Pancreas (tissue), 10 donors: ENCODE data around the gene POLR2L. TPM values are rescaled to one million over a fixed set of nuclear protein-coding genes. Genes with fewer than 3 reads are reported as not detected.

ENCODE experiments used
- ATAC-seq, 4 donors: fragments of 200-7000 bp; cut with Tn5 transposase; one replicate each; pipeline versions ENCODE4 v1.8.0 to v1.9.1; 2020; ENCODE audit warnings: mild to moderate bottlenecking in 4 of 4, moderate library complexity in 4 of 4
- DNase-seq, 6 donors: peaks; one replicate each; pipeline ENCODE4 v3.0.0-alpha.2; 2020
- FAIRE-seq: peaks from 2 replicates; lab custom pipeline; 2012; peaks lifted over from hg19 to GRCh38; lab: Jason Lieb, UNC
- H3K27ac ChIP-seq, 4 donors: fragments of 200-600 bp; sonication (generic); 1 replicate in 3 of 4; 2 replicates in 1 of 4; pipeline versions ENCODE4 v1.5.0 to v1.8.0; 2020
- H3K27me3 ChIP-seq, 4 donors: fragments of 200-600 bp; one replicate each; pipeline ENCODE4 v1.8.0; 2021
- H3K36me3 ChIP-seq, 3 donors: fragments of 200-600 bp; sonication (generic) in 1 of 3; one replicate each; pipeline versions ENCODE4 v1.5.0 to v1.8.0; 2020 to 2021
- H3K4me1 ChIP-seq, 3 donors: fragments of 200-600 bp; one replicate each; pipeline ENCODE4 v1.8.0; 2021
- H3K4me3 ChIP-seq, 4 donors: fragments of 200-600 bp; sonication (generic) in 2 of 4; one replicate each; pipeline versions ENCODE4 v1.5.0 to v1.8.0; 2020 to 2021
- H3K9me3 ChIP-seq, 4 donors: fragments of 200-600 bp; one replicate each; pipeline ENCODE4 v1.8.0; 2021
- WGBS, 2 donors: extraction: QIAGEN DNeasy Blood & Tissue Kit; methylation state at CpG; one replicate each; pipeline ENCODE4 v1.1.7; 2013; 5-methylcytosine and 5-hydroxymethylcytosine counted together
- intact Hi-C, 3 donors: fragments of 100-400 bp; cut with DNase I; formaldehyde crosslinking; loops; one replicate each; pipeline versions ENCODE4 v1.11.1 to v1.14.2; 2022
- polyA plus RNA-seq, 2 donors: library from polyadenylated mRNA; stranded (reverse); fragments of 200-250 nt; gene quantifications; one replicate each; pipeline ENCODE4 v1.2.3, GENCODE V29; 2013
- total RNA-seq, 6 donors: library from RNA; stranded (reverse); fragmentation: NEBNext Ultra II Directional in 4 of 6; extraction: Animal tissue kit (Norgen Biotek cat#: 25700) in 4 of 6; gene quantifications; one replicate each; pipeline versions ENCODE4 v1.2.1 to v1.2.4, GENCODE V29; 2021 to 2023
- TF ChIP-seq, protein P1 (sequence below), 4 donors: fragments of 200-600 bp; sonication (generic) in 3 of 4; IDR thresholded peaks; one replicate each; pipeline versions ENCODE4 v1.5.0 to v1.8.0; 2021; ENCODE audit warnings: antibody characterized with exemption in 4 of 4
- donor health status: healthy with polysubstance abuse.
- donor health status: DM: no; HTN: no; CAD: no; lungs with moderate emphysema.
- donor health status: DM: no; HTN: no; CAD: no.
- donor health status: control.
- donor health status: control.
- donor health status: Bipolar disorder and iron deficiency.
- donor health status: DM: yes; HTN: yes; CAD: no.
- donor health status: DM: no; HTN: no; CAD: no.
- donor health status: DM: no; HTN: no; CAD: no.
- donor health status: DM: yes; HTN: yes; CAD: no.

The POLR2L gene
- total and polyA plus RNA-seq, 8 donors = 62.9 to 110 (median 68.9) TPM

DNA sequence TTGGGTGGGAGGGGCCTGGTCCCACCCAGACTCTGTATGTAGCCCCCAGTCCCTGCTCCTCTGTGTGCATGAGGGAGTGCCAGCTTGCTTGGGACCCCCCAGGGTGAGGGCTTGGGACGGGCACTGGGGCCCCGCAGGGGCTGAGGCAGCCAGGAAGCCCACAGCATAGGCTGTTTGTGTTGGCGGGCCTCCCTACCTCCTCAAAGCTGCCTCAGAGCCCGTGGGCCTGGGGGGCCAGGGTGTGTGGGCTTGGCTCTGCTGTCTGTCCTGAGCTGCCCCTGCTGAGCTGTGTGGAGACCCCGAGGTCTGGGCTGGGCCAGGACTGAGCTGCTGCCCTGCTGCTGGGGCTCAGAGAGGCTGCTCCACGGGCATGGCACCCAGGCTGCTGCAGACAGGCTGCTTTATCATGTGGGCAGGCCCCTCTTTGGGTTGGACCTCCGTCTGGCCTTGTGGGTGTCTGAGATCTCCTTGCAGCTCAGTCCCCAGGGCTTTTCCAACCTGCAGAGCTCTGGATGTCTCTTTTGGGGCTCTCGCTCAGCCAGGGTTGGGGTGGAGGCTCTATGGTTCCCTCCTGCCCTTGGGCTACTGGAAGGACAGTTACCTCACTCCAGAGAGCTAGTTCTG is 3.7 kb upstream of the POLR2L start:
- no peaks in the 10 kb centered on the region for H3K36me3 ChIP-seq
- H3K4me1 ChIP-seq = peaks cover 4 to 31% (median 30%) of the 10 kb centered on the region in 3 donors
- H3K9me3 ChIP-seq = no peaks in the 10 kb centered on the region
- peak overlapping the region in 1 of 4 donors; percentile 83 for H3K27ac ChIP-seq
- H3K27me3 ChIP-seq = no peaks in the 10 kb centered on the region
- no peak overlapping the region for H3K4me3 ChIP-seq
- FAIRE-seq (no peak), ATAC-seq (no peak), DNase-seq (peak in 1 of 6 donors; percentile 30)
- WGBS, 2 donors = 62 to 70% methylated on average over 8 of the region's 8 CpGs
- intact Hi-C loops = loop anchor here in 2 of 3 donors (2.0 to 5.0 kb wide), 2 partner anchors 205 to 206 kb away; no protein-coding TSS in a partner anchor
- TF ChIP-seq, protein P1, sequence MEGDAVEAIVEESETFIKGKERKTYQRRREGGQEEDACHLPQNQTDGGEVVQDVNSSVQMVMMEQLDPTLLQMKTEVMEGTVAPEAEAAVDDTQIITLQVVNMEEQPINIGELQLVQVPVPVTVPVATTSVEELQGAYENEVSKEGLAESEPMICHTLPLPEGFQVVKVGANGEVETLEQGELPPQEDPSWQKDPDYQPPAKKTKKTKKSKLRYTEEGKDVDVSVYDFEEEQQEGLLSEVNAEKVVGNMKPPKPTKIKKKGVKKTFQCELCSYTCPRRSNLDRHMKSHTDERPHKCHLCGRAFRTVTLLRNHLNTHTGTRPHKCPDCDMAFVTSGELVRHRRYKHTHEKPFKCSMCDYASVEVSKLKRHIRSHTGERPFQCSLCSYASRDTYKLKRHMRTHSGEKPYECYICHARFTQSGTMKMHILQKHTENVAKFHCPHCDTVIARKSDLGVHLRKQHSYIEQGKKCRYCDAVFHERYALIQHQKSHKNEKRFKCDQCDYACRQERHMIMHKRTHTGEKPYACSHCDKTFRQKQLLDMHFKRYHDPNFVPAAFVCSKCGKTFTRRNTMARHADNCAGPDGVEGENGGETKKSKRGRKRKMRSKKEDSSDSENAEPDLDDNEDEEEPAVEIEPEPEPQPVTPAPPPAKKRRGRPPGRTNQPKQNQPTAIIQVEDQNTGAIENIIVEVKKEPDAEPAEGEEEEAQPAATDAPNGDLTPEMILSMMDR (IDR thresholded peaks at IDR 0.05) = no peak

- no peak for FAIRE-seq
Observed at GRCh38 chr11:844693-845644, 2.6 kb upstream of the POLR2L start.

GRCh38 chr11:843818-844692 is 1.7 kb upstream of the POLR2L start:
- Histone ChIP-seq H3K27me3 (no peaks in the 10 kb centered on the region), H3K36me3 (peaks cover 0 to 18% (median 12%) of the 10 kb centered on the region in 3 donors), H3K9me3 (no peaks in the 10 kb centered on the region), H3K4me1 (peaks cover 4 to 36% (median 34%) of the 10 kb centered on the region in 3 donors), H3K4me3 (peak overlapping the region in 3 of 4 donors; percentile 77 to 92 (median 81)), H3K27ac (peak overlapping the region; percentile 83 to 93 (median 92))
- intact Hi-C loops = no loop called here
- 7 to 21% methylated on average over 23 to 25 of the region's 25 CpGs for WGBS, 2 donors
- peak in 5 of 6 donors; percentile 78 to 92 (median 84) for DNase-seq
- ATAC-seq = peak; percentile 16 to 37 (median 34)
- FAIRE-seq = no peak
- TF ChIP-seq, protein P1 (IDR thresholded peaks at IDR 0.05) = no peak

More at GRCh38 chr11:844693-845644, 2.6 kb upstream of the POLR2L start:
- ATAC-seq = peak; percentile 4 to 42 (median 30)
- Histone ChIP-seq H3K9me3 (no peaks in the 10 kb centered on the region), H3K4me1 (peaks cover 4 to 39% (median 36%) of the 10 kb centered on the region in 3 donors), H3K4me3 (peak overlapping the region in 2 of 4 donors; percentile 77 to 92), H3K27ac (peak overlapping the region; percentile 83 to 93 (median 92)), H3K36me3 (peaks cover 0 to 9% (median 3%) of the 10 kb centered on the region in 3 donors), H3K27me3 (no peaks in the 10 kb centered on the region)
- DNase-seq = peak; percentile 83 to 94 (median 86)
- WGBS, 2 donors = 46 to 51% methylated on average over 29 to 31 of the region's 31 CpGs
- TF ChIP-seq, protein P1 (IDR thresholded peaks at IDR 0.05) = no peak
- intact Hi-C loops = loop anchor here in 1 of 3 donors (5.0 kb wide), 1 partner anchor 207 kb away; no protein-coding TSS in a partner anchor

GRCh38 chr11:843086-843734 is 881 bp upstream of the POLR2L start:
- no peak for FAIRE-seq
- H3K27ac ChIP-seq = peak overlapping the region; percentile 83 to 93 (median 92)
- intact Hi-C loops = no loop called here
- peaks cover 4 to 30% (median 26%) of the 10 kb centered on the region in 3 donors for H3K4me1 ChIP-seq
- TF ChIP-seq, protein P1 (IDR thresholded peaks at IDR 0.05) = no peak
- H3K9me3 ChIP-seq = no peaks in the 10 kb centered on the region
- H3K36me3 ChIP-seq = peaks cover 0 to 25% (median 12%) of the 10 kb centered on the region in 3 donors
- peak overlapping the region; percentile 69 to 92 (median 79) for H3K4me3 ChIP-seq
- ATAC-seq = peak in 1 of 4 donors; percentile 0
- H3K27me3 ChIP-seq = no peaks in the 10 kb centered on the region
- 1% methylated on average over 43 to 53 of the region's 53 CpGs for WGBS, 2 donors
- peak in 1 of 6 donors; percentile 52 for DNase-seq
